Stromal cell of bone marrow (primary cell): Measurements from ENCODE around the gene ADAMTS2.
A peak's percentile ranks its signal among the peaks of the same experiment; 100 is the strongest.

ENCODE experiments used
- DNase-seq: peaks from one replicate; pipeline ENCODE4 v3.0.0-alpha.2; 2012; ENCODE audit warnings: low read depth

Gene ADAMTS2

DNA sequence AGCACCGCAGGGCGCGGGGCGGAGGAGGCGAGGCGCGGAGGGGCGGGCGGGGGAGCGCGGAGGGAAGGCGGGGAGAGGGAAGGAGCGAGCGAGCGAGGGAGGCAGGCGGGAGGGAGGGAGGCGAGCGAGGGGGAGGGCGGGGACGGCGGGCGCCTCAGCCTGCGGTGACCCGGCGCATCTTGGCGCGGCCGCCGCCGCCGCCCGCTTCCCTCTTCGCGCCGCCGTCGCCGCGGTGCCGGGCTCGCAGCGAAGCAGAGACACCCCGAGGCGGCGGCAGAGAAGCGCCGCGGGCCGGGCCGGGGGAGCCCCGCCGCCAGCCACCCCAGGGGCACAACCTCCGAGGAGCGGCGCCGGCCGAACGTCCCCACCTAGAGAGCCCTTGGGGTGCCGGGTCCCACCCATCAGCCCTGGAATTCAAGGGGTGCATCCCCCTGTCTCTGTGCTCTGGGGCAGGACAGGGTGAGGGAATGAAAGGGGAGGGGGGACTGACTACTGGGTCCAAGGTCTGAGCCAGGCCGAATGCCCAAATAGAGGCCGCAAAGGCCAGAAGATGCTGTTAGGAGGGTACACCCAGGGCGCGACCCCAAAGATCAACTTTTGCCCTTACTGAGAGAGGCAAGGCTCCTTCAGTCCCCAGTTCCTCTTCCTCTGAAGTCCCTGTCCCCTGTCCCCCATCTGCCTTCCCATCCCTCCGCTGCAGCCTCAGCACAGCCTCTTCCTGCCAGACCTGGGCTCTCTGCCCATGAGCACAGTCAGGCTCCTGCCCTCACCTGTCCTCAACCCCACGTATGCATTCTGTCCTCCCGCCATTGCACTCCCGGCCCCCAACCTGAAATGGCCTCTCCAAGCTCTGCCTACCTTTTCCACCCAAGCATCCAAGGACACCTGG lies at the start of gene ADAMTS2:
Gene ADAMTS2, minus strand, starts transcription at position 29 of the 889 bp plus-strand sequence. CDS start 133 bp downstream, outside the sequence.
- DNase-seq: peak; percentile 51

DNA sequence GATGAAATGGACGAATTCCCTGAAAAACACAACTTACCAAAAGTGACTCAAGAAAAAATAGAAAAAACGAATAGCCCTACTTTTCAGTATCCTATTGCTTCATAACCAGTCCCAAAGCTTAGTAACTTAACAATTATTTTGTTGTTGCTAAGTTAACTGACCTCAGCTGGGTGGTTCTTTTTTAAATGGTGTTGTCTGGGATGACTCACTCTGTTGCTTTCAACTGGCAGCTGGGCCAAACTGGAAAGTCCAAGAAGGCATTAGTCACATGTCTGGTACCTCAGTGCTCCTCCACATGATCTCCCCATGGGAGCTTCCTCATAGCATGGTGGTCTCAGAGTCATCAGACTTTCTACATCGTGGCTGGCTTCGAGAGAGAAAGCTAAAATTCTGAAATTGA lies 47.8 kb upstream of the ADAMTS2 start:
- peak; percentile 94 for DNase-seq

DNA sequence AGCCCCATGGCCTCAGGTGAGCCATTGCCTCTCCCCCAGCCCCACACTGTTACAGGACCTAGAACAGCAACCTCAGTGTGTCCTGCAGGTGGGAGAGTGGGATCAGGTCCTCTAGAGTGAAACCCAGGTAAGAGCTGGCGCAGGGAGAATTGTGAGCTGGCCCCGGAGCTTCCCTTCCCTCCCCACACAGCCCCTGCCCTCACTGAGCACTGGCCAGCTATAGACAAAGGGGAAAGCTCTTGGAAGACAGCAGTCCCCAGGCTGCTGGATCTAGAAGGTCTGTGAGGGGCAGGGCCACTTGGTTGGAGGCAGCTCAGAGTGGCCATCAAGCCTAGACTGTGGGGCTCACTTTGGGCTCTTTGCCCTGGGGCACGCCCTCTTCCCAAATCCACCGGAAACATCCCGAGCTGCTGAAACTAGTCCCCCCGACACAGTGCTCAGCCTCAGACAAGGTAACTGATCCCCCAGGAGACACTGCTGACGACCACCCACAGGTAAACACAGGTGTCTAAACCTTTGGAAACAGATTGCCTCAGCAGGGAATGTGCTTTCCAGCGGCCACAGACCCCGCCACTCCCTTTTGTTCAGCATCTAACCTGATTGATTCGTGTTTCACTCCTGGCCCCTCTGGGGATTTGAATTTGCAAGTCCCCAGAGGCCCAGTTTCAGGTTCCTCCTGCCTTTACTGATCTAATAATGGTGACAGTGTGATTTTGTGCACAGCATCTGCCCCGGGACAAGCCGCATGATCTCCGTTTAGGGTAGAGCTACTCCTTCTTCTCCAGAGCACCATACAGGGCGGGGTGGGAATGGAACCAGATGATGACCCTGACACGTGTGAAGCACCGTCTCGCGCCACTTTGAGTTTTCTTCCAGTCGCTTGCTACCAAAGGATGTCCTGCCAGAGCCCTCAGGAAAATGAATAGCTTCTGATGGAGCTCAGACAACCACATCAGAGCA lies 42.2 kb upstream of the ADAMTS2 start:
- DNase-seq: no peak

DNA sequence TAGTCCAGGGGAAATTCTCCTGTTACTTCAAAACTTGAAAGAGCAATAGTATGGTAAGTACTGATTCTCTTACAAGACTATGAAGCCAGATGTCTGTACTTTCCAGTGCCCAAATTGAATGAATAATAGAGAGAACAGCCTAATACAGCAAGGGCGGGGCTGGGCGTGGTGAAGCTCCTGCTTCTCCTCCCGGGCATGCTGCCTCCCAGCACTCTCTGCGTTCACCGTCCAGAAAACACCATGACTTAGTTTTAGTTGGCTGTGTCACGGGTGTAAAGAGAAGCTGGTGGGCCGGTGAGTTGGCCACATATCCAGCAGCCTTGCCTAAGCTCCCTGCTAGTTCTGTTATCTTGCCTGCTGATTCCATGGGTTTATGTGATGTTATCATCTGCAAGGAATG lies 40.7 kb upstream of the ADAMTS2 start:
- DNase-seq: no peak

DNA sequence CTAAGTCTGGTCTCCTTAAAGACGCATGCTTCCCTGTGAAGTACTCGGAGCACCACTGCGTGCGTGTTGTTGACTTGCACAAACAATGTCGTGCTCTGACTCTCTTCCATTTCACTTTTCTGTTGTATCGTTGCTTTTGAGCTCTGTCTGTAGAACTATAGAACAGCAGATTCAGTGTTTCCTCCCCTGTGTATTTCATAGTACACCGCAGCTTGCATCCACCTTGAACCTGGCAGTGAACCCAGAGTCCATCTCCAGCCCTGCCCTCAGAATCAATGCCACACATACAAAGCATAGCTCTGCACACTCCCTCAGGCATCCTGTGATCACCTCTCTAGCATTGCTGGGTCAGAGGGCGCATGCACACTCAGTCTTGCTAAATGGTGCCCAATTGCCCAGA lies 37.2 kb upstream of the ADAMTS2 start:
- DNase-seq: no peak

DNA sequence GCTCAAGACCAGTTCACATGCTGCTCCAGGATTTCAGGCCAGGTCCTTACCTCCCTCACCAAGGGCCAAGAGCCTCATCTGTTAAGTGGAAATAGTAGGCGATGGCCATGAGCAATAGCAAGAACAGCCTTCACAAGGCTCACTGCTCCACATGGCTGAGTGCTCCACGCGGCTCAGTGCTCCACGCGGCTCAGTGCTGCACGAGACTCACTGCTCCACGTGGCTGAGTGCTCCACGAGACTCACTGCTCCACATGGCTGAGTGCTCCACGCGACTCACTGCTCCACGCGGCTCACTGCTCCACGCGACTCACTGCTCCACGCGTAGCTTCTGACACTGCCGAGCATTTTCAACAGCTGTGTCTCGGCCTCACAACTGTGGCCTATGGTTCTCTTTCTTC lies 36.4 kb upstream of the ADAMTS2 start:
- no peak for DNase-seq

DNA sequence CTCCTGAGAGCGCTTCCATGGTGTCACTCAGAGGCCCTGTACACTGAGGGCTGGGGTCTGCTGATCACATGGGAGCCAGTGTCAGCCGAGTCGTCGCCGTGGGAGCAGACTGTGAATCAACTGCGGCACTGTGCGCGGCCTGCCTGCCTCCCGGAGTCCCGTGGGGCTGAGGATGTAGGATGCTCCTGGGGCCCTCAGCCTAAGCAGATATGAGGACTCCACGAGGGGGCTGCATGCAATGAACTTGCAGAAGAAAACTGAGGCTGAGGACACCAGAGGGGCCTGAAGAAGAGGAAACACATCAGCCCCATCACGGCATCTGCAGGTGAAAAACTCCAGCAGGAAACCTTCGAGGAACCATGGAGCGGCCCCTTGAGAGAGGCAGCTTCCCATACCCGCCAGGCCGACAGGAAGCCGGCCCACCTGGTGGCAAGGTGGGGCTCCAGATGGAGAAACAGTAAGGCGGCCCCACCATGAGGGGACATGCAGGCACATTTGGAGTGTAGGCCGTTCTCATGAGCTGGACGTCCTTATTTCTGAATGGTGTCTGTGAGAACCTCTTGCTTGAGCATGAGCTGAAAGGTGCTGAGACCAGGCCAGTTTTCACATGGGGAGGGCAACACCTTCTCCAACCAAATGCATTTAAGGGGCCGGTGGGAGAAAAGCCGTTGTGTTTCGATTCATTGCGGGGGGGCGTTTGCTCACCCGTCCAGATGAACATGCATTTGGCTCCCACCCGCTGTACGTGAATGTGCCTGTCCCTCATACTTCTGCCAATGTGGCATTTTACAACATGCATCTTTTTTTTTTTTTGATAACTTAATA lies 35.2 kb upstream of the ADAMTS2 start:
- DNase-seq: no peak

DNA sequence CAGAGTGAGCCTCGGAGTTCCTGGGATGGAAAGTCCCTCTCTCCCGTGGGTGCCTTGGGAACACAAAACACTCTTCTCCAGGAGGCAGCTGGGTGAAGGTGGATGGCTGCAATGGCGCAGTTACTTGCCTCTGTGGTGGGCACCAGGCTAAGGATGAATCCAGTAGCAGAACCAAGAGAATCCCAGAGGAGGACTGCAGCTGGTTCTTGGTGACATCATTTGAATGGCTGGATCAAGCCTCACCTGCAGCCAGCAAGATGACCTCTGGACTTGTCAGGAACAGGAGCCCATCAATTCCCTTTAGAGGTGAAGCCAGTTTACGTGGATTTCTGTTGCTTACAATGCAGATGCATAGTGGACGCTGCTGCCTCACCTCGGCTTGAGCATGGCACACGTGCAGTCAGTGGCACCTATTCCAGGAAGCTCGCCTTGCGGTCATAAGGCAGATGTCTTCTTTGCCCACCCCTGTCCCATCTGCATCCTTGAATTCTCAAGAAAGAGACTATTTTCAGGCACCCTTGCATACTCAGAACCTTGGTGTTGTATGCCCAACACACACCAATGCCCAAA lies 34.1 kb upstream of the ADAMTS2 start:
- DNase-seq: no peak

DNA sequence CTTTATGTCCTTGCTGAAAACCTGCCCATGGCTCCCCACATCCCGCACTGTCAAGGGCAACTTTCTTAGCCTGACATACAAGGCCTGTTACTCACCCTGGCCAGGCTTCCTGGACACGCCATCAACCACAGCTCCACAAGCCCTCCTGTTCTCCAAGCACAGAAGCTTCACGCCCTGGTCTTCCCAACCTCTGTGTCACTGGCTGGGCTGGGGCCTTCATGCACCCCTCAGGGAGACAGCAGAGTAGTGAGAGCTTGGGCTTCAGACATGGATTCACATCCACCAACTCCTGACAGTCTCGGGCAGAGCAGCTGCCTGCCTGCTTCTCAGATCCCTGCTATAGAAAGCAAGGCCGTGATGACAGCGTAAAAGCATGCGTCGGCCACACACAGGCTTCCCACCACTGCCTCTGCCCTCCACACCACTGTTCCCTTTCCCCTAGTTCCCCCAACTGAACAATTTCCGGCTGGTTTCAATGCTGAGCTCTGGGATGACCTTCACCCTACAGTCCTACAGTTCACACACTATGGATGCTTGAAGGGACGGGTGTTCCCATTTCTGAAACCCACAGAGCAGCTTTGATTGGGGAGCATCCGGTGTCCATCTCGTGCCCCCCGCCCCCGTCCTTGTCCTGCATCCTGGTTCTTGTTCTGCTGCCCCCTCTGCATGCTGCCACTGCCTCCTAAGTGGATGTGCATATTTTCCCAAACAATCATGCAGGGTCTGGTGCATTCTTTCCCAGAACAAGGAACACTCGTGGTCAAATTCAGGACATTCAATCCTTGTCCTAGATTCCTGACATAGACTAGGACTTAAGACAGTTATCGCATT lies 33.4 kb upstream of the ADAMTS2 start:
- peak; percentile 64 for DNase-seq

DNA sequence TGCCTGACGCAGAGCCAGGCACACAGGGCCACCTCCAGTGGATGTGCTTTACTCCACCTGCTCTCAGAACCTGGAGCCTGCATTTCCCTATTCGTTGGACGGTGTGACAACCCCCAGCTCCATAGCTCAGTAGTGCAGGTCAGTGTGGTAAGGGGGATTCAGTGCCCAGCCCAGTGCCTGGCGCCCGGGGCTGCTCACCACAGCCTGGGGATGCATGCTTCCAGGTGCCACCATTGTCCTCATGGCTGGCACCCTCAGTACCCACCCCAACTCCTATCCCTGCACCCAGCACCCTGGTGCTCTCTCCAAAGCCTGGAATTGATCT lies 32.8 kb upstream of the ADAMTS2 start:
- no peak for DNase-seq

DNA sequence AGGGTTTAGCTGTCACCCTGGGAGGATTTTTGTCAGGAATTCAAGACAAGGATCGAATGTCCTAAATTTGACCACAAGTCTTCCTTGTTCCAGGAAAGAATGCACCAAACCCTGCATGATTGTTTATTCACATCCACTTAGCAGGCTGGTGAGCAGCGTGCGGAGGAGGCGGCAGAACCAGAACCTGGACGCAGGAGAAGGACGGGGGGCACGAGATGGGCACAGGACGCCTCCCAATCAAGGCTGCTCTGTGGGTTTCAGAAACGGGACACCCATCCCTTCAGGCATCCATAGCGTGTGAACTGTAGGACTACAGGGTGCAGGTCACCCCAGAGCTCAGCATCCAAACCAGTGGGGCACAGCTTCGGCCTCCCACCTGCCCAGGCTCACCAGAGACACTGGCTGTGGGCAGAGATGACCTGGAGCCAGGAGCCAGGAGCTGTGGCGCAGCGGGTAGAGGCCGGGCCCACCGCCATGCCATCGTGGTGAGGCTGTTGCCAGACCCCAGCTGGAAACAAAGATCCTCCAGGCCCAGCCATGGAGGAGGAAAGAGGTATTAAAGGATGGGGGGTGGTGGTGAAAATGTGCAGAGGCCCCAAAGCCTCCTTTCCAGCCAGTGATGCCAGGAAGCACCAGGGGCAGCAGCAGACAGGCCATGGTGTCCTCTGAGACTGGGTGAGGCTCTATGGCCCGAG lies 32.3 kb upstream of the ADAMTS2 start:
- DNase-seq: peak; percentile 31

DNA sequence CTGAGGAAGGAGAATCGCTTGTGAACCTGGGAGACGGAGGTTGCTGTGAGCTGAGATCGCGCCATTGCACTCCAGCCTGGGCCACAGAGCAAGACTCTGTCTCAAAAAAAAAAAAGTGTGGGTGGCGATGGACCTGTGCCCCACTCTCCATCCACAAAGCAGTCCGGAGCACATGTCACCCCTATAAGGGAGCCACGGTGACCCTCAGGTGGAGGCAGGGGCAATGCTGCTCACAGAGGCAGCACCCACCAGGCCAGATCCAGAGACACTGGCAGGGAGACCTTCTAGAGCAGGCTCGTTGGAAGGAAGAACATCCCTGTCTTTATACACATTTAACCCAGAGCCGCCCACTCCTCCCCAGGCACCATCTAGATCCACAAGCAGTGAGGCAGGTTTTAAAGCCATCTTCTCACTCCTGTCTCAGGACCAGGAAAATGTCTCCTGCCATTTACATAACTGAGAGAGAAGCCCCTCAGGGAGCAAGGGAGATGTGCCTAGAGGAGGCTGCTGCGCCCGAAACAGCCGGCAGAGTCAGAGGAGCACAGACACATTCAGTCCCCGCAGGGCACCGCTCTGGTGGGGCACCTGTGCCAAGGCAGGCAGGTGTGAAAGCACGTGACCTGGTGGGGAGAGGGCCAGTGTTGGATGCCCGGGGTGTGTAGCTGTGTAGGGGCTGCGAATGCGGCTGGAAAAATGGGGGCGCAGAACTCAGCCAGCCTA lies 31.6 kb upstream of the ADAMTS2 start:
- DNase-seq: no peak

DNA sequence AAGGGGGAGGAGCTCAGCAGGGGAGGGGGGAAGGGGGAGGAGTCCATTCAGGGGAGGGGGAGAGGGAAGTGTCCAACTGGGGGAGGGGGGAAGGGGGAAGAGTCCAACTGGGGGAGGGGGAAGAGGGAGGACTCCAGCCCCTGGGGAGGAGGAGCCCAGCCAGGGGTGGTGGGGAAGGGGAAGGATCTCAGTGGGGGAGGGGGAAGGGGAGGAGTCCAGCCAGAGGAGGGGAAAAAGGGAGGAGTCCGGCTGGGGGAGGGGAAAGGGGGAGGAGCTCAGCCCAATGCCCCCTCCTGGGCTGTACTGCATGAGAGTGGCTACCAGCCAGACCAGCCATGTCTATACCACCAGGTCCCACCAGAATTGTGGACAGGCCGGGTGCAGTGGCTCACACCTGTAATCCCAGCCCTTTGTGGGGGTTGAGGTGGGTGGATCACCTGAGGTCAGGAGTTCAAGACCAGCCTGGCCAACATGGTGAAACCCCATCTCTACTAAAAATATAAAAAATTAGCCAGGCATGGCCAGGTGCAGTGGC lies 30.6 kb upstream of the ADAMTS2 start:
- no peak for DNase-seq

DNA sequence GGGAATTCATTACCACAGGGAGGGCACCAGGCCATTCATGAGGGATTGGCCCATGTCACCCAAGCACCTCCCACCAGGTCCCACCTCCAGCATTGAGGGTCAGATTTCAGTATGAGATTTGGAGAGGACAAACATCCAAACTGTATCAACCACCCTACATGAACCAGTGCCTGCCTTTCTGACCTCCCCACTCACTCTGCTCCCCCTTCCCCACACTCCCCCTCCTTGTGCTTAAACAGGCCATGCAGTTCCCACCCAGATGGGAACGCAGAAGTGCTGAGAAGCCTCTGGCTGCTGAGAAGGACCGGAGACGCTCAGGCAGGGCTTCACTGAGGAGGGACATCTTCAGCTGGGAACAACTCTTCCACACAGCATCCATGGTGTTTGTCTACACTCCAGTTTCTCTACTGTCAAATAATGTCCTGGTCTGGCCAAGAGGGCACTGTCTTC lies 30.0 kb upstream of the ADAMTS2 start:
- DNase-seq: no peak

DNA sequence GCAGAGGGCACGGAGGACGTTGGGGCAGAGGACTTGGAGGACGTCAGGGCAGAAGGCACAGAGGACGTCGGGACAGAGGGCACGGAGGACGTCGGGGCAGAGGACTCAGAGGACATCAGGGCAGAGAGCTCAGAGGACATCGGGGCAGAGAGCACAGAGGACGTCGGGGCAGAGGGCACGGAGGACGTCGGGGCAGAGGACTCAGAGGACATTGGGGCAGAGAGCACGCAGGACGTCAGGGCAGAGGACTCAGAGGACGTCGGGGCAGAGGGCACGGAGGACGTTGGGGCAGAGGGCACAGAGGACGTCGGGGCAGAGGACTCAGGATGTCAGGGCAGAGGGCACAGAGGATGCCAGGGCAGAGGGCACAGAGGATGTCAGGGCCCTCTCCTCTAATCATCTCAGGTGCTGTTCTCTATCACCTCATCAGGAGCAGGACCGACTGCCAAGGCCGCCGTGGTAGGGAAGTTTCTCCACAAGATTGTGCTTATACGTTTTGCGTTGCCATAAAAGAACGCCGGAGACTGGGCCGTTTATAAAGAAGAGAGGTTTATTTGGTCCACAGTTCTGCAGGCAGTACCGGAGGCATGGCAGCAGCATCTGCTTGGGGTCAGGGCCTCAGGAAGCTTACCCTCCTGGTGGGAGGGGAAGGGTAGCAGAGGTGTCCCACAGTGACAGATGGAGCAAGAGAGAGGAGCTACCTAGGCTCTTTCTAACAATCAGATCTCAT lies 29.4 kb upstream of the ADAMTS2 start:
- no peak for DNase-seq

DNA sequence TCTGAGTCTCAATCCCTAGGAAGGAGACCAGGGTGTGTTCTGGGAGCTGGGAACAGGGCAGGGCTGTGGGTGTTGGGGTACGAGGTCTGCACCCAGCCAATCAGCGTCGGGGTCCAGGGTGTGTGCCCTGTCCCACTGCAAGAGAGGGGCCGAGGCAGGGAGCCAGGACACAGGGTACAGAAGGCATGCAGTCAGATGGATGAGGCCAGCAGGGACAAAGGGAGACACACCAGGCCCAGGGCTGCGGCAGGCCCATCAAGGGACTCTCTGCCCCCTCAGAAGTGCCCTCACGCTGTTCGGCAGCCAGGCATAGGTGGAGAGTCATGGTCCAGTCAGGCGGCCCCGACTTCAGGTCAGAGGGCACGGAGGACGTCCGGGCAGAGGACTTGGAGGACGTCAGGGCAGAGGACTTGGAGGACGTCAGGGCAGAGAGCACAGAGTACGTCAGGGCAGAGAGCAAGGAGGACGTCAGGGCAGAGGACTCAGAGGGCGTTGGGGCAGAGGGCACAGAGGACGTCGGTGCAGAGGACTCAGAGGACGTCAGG lies 28.8 kb upstream of the ADAMTS2 start:
- no peak for DNase-seq

DNA sequence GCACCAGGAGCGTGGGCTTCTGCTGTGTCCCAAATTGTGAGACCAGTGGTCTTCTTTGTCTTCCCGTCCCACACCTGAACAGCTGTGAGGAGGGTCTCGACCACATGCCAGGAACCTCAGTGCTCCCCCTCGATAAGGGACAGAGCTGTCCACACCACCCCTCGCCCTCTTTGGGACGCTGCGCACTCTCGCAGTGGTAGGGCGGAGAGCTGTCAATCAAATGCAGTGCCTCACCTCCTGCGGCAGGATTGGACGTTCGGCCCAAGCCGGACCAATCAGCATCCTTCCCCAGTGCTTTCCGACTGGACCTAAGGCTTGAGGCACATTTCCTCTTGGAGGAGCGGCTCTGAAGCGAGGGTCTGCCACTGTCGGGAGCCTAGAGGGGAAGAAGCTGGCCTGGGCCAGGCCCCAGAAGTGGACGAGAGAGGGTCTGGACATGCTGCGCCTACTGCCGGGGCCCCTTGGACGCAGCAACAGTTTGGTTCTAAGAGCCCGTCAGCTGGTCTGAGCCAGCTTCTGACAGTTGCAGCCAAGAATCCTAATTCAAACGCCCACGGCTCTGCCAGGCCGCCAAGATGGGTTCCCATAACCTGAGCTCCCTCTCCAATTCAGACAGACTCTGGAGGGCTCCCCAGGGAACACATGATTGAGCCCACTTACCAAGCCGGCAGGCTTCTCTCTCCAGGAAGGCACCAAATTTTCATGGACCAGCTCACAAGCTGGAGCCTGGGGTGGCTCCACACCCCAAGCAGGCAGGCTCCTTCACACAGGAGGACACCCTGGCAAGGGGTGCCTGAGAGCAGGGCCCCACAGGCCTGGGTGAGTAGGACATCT lies 28.1 kb upstream of the ADAMTS2 start:
- DNase-seq: no peak
